ENCODE data around the gene BMAL2.

DNA sequence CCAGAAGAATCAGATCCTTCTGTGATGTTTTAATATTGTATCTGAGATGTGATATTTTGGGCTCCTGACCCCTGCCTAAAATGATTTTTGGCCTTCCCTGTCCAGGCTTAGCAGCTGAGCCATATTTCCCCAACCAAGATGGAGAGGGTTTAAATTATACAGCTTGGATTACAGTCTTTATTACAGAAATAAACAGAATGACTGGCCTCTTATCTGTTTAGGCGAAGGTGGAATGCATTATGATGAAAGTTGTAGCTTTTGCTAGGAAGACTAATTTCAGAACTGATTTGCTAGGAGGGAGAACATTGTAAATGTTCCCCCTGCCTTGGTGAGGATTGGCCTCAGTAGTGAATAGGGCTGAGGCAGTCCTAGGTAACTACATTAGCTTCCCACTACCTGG, 23.3 kb downstream of the BMAL2 start:
- TF ChIP-seq, protein P1, sequence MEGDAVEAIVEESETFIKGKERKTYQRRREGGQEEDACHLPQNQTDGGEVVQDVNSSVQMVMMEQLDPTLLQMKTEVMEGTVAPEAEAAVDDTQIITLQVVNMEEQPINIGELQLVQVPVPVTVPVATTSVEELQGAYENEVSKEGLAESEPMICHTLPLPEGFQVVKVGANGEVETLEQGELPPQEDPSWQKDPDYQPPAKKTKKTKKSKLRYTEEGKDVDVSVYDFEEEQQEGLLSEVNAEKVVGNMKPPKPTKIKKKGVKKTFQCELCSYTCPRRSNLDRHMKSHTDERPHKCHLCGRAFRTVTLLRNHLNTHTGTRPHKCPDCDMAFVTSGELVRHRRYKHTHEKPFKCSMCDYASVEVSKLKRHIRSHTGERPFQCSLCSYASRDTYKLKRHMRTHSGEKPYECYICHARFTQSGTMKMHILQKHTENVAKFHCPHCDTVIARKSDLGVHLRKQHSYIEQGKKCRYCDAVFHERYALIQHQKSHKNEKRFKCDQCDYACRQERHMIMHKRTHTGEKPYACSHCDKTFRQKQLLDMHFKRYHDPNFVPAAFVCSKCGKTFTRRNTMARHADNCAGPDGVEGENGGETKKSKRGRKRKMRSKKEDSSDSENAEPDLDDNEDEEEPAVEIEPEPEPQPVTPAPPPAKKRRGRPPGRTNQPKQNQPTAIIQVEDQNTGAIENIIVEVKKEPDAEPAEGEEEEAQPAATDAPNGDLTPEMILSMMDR (IDR thresholded peaks at IDR 0.05; ENCODE audit: insufficient read depth, low read length) = no peak
- TF ChIP-seq POLR2AphosphoS5 (IDR thresholded peaks at IDR 0.05; ENCODE audit: low read depth) = no peak
- TF ChIP-seq SPI1 (IDR thresholded peaks at IDR 0.05; ENCODE audit: borderline replicate concordance, low read depth) = no peak
